Subcutaneous abdominal adipose tissue (tissue), 5 donors: ENCODE results near the gene PSMD9.
"Not testable (repeated sequence)": the region's sequence is repeated elsewhere in the genome, so short reads cannot be mapped to it uniquely, and the experiment has no call there.

Source experiments
- H3K27ac ChIP-seq: one replicate; pipeline ENCODE4 v1.7.0; 2013; ENCODE audit warnings: low read depth, mild to moderate bottlenecking, inconsistent platforms, low read length, moderate library complexity
- H3K27me3 ChIP-seq, 5 donors: one replicate each; pipeline ENCODE4 v1.7.0; 2013; ENCODE audit warnings: low read length in 5 of 5, inconsistent platforms in 1 of 5; ENCODE audit not compliant: control insufficient read depth in 5 of 5, insufficient read depth in 4 of 5
- H3K36me3 ChIP-seq, 5 donors: one replicate each; pipeline ENCODE4 v1.7.0; 2013; ENCODE audit warnings: low read length in 5 of 5; ENCODE audit not compliant: control insufficient read depth in 5 of 5, insufficient read depth in 5 of 5
- H3K4me1 ChIP-seq, 5 donors: one replicate each; pipeline ENCODE4 v1.7.0; 2013; ENCODE audit warnings: low read length in 5 of 5, mild to moderate bottlenecking in 3 of 5, moderate library complexity in 1 of 5; ENCODE audit not compliant: control insufficient read depth in 5 of 5, insufficient read depth in 5 of 5
- H3K4me3 ChIP-seq, 5 donors: one replicate each; pipeline ENCODE4 v1.7.0; 2013; ENCODE audit warnings: low read length in 5 of 5, low read depth in 1 of 5
- H3K9ac ChIP-seq, 5 donors: one replicate each; pipeline ENCODE4 v1.7.0; 2013; ENCODE audit warnings: low read length in 5 of 5, mild to moderate bottlenecking in 4 of 5, moderate library complexity in 3 of 5
- H3K9me3 ChIP-seq, 5 donors: one replicate each; pipeline ENCODE4 v1.7.0; 2013; ENCODE audit warnings: low read length in 5 of 5; ENCODE audit not compliant: control insufficient read depth in 5 of 5
- donor health status: healthy.
- donor health status: healthy.
- donor health status: healthy.
- donor health status: healthy.
- donor health status: healthy.

Gene PSMD9

DNA sequence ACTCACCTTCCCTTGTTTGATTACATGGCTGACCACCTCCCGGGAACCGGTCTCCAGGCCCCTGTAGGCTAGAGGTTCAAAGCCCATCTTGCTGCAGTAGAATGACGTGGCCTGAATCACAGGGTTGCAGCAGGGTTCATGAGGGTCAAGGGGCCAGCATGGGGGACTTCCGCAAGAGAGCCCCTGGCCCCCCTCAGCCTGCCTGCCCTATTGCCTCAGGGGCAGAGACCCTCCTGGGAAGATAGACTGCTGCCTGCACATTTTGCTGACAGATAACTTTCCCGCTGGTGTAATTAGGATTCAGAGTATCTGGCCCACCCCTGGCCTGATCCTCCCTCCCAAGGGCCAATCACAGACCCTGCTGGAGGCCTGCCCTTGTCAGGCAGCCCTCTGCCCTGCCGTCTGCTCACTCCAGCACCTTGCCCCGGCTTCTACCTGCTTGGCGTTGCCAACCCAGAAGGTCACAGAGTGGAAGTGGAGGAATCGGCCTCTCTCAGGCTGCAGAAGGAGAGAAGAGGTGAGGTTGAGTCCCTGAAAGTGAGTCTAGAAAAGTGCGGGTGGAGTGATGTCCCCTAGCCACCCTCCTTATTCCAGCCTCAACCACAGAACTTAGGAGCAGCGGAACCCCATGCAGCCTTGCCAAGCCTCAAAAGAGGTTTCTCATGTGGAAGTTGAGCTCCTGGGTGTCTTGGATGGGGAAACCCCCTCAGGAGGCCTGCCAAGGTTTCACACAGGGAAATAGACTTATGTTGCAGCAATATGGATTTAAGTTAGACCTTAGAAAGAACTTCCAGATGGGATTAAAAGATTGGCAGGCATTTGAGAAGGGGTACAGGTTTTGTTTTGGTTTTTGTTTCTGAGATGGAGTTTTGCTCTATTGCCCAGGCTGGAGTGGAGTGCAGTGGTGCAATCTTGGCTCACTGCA is 31.0 kb upstream of the PSMD9 start:
- Histone ChIP-seq H3K27ac (peak overlapping the region; percentile 82), H3K4me3 (no peak overlapping the region), H3K36me3 (no peaks in the 10 kb centered on the region), H3K4me1 (peaks cover 2 to 32% (median 27%) of the 10 kb centered on the region in 5 donors), H3K9me3 (no peaks in the 10 kb centered on the region), H3K9ac (no peak overlapping the region), H3K27me3 (peaks cover 0 to 4% (median 0%) of the 10 kb centered on the region in 5 donors)

DNA sequence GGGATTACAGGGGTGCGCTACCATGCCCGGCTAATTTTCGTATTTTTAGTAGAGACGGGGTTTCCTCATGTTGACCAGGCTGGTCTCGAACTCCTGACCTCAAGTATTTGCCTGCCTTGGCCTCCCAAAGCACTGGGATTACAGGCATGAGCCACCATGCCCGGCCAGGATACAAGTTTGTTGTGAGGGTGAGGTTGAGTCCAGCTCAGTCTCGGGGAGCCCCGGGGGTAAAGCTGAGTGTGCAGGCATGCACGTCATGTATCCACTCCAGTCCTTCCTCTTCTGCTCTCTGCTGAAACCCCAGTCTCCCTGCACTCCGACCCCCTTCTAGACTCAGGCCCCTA is 30.3 kb upstream of the PSMD9 start:
- Histone ChIP-seq H3K4me1 (peaks cover 2 to 32% (median 27%) of the 10 kb centered on the region in 5 donors), H3K27ac (peak overlapping the region; percentile 82), H3K36me3 (no peaks in the 10 kb centered on the region), H3K4me3 (peak overlapping the region in 1 of 5 donors; percentile 11), H3K9ac (no peak overlapping the region), H3K27me3 (peaks cover 0 to 4% (median 0%) of the 10 kb centered on the region in 5 donors), H3K9me3 (no peaks in the 10 kb centered on the region)

DNA sequence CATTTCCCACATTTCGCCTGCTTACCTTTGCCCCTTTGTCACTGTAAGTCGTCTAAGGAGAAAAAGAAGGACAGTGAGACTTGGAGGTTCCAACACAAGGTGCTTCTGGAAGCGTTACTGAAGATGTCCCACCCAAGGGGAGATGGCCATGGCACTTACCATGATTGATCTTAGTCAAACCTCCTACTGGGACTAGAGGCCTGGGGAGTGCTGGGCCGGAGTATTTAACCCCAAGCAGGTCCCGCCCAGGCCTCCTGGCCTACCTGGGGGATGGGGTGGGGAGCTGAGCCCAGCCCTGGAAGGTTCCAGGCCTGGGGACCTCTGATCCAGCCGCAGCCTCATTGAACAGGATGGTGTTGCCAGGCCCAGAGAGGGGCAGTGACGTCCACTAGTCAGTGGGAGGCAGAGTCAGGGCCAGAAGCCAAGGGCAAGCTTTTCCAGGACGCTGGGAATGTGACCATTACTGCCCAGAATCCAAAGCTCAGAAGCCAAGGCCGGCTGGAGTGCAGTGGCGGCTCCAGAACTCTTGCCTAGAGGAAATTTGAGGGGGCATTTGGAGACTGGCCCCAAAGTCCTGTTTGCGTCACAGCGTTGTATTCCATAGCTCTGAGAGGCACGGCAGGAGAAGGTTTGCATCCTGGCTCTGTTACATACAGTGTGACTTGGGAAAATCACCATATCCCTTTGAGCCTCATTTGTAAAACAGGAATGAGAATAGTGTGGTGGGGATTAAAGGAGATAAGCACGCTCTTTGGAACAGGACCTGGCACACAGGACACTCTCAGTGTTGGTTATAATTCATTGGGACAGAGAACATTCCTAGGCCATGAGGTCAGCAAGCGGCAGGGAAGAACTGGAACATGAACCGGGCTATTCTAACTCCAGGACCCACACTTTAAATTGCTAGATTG is 29.7 kb upstream of the PSMD9 start, which contains the start of gene HPD:
Gene HPD (minus strand): TSS at position 198 of the 911 bp plus-strand sequence. CDS start 36 bp downstream, at position 162.
- H3K27me3 ChIP-seq, result peaks cover 0 to 4% (median 0%) of the 10 kb centered on the region in 5 donors
- H3K36me3 ChIP-seq, result no peaks in the 10 kb centered on the region
- peak within 1 kb of the TSS in 4 of 5 donors; percentile 2 to 67 (median 40) for H3K9ac ChIP-seq
- H3K4me1 ChIP-seq, result peaks cover 2 to 32% (median 27%) of the 10 kb centered on the region in 5 donors
- H3K4me3 ChIP-seq, result peak within 1 kb of the TSS in 2 of 5 donors; percentile 11 to 32
- H3K27ac ChIP-seq, result peak within 1 kb of the TSS; percentile 82
- no peaks in the 10 kb centered on the region for H3K9me3 ChIP-seq

DNA sequence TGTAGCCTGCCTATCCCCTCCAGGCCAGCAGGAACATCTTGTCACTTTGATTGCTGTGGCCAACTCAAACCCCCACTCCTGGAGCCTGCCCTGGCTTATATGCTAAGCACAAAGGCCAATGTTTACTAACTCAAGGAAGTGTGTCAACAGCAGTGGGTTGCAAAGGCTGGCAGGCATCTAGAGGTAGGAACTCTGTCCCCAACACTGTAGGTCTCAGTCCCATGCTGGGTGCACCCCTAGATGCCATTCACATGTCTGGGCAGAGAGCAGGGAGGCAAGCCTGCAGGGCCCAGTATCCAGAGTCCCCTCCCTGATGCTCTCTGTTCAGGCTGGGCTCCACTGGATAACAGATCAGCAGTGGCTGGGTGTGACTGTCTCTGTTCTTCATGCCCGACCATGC is 28.3 kb upstream of the PSMD9 start:
- Histone ChIP-seq H3K4me3 (no peak overlapping the region), H3K27me3 (no peaks in the 10 kb centered on the region), H3K36me3 (no peaks in the 10 kb centered on the region), H3K9ac (no peak overlapping the region), H3K4me1 (peaks cover 2 to 32% (median 27%) of the 10 kb centered on the region in 5 donors), H3K9me3 (no peaks in the 10 kb centered on the region), H3K27ac (no peak overlapping the region)

DNA sequence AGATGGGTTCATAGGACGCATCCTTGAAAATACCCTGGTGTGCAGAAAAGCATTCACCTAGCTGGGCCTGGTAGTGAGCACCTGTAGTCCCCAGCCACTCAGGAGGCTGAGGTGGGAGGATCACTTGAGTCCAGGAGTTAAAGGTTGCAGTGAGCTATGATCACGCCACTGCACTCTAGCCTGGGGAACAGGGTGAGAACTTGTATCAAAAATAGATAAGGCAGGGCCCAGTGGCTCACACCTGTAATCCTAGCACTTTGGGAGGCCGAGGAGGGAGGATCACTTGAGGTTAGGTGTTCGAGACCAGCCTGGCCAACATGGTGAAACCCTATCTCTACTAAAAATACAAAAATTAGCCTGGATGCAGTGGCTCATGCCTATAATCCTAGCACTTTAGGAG is 27.9 kb upstream of the PSMD9 start:
- not testable (repeated sequence) for H3K9me3 ChIP-seq, H3K4me3 ChIP-seq, H3K9ac ChIP-seq, H3K36me3 ChIP-seq, H3K27ac ChIP-seq, H3K27me3 ChIP-seq
- peaks cover 2 to 32% (median 27%) of the 10 kb centered on the region in 5 donors for H3K4me1 ChIP-seq

DNA sequence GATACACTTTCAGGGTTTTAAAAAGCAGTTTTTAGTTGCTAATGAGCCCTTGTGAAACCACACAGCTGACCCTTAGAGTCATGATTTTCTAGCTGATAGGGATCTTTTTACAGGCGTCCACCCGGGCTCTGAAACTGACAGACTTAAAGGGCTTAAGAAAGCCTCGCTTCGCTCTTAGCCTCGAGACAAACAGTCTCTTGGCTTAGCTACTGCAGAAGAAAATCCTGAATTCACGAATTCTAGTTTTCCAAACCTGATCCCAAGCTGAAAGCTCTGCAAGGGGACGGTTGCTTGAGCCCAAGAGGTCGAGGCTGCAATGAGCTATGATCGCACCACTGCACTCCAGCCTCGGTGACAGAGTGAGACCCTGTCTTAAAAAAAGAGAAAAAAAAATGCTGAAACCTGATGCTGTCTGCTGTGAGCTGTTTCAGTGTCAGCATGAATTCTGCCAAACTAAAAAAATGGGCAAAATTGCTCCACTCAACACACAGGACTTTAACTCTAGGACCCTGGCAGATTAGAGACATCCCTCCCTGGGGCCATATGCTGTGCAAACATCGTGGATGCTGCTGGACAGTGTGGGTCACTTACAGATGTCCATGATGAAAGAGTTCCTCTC is 26.8 kb upstream of the PSMD9 start:
- Histone ChIP-seq H3K9me3 (no peaks in the 10 kb centered on the region), H3K36me3 (no peaks in the 10 kb centered on the region), H3K4me3 (no peak overlapping the region), H3K9ac (peak overlapping the region in 1 of 5 donors; percentile 28), H3K27me3 (no peaks in the 10 kb centered on the region), H3K4me1 (peaks cover 2 to 32% (median 27%) of the 10 kb centered on the region in 5 donors), H3K27ac (no peak overlapping the region)

DNA sequence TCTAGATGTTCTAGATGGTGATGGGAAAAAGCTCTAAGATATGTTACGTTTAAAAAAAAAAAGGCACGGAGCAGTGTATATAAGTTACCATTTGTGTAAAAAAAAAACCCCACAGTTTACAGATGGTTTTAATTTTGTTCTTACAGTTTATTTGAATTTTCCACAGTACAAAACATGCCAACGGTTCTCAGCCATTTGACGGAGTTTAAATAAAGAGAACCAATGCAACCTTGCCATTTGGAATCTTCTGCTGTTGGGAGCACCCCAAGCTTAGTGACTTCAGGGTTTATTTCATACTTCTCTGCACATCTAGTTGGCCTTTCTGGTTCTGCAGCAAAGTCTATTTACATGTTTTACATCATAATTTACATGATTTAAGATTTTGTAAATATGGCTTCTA is 22.3 kb upstream of the PSMD9 start:
- H3K9ac ChIP-seq, result no peak overlapping the region
- H3K9me3 ChIP-seq, result no peaks in the 10 kb centered on the region
- no peaks in the 10 kb centered on the region for H3K36me3 ChIP-seq
- H3K27me3 ChIP-seq, result no peaks in the 10 kb centered on the region
- H3K4me3 ChIP-seq, result no peak overlapping the region
- H3K4me1 ChIP-seq, result peaks cover 0 to 9% (median 4%) of the 10 kb centered on the region in 5 donors
- no peak overlapping the region for H3K27ac ChIP-seq

DNA sequence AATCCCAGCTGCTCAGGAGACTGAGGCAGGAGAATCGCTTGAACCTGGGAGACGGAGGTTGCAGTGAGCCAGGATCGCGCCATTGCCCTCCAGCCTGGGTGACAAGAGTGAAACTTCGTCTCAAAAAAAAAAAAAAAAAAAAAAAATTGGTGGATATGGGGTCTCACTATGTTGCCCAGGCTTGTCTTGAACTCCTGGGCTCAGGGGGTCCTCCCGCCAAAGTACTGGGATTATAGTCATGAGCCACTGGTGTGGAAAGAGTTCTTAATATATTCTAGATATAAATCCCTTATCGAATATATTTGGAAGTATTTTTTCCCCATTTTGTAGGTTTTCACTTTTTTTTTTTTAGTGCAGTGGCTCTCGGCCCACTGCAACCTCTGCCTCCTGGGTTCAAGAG is 19.4 kb upstream of the PSMD9 start:
- H3K27me3 ChIP-seq, H3K4me1 ChIP-seq, H3K4me3 ChIP-seq, H3K27ac ChIP-seq, H3K36me3 ChIP-seq, H3K9ac ChIP-seq, H3K9me3 ChIP-seq: not testable (repeated sequence)

DNA sequence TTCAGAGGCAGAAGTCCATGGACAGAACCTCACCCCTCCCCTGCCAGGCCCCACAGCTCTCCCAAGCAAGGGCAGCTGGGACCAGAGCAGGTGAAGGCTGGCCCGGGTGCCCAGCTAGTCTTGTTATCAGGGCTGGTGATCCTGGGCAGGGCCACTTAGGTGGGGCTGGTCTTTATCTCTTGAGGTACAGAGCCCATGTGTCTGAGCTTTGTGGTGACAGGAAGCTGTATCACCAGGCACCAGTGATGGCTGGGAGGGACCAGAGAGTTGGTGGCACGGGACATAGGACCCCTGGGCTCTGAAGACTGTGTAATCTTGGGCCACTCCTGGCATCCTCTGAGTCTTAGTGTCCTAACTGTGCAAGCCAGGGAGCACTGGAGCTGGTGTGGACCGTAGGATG is 17.1 kb upstream of the PSMD9 start:
- Histone ChIP-seq H3K27ac (no peak overlapping the region), H3K4me3 (no peak overlapping the region), H3K27me3 (no peaks in the 10 kb centered on the region), H3K9me3 (no peaks in the 10 kb centered on the region), H3K9ac (no peak overlapping the region), H3K4me1 (no peaks in the 10 kb centered on the region), H3K36me3 (no peaks in the 10 kb centered on the region)
